Ascending aorta (tissue), 2 donors: ENCODE results near the gene TRAPPC12. TPM values are rescaled to one million over a fixed set of nuclear protein-coding genes. Genes with fewer than 3 reads are reported as not detected.

Experiments
- DNase-seq, 2 donors: peaks; one replicate each; pipeline ENCODE4 v3.0.0-alpha.2; 2019; ENCODE audit warnings: low spot score in 2 of 2
- H3K27ac ChIP-seq, 2 donors: fragments of 200-600 bp; sonication (generic); one replicate each; pipeline ENCODE4 v1.5.1; 2016 to 2017; ENCODE audit warnings: mild to moderate bottlenecking in 1 of 2
- H3K27me3 ChIP-seq: fragments of 200-600 bp; sonication (generic); one replicate; pipeline ENCODE4 v1.5.1; 2017
- H3K36me3 ChIP-seq, 2 donors: fragments of 200-600 bp; sonication (generic); one replicate each; pipeline ENCODE4 v1.5.1; 2016
- H3K4me1 ChIP-seq, 2 donors: fragments of 200-600 bp; sonication (generic); one replicate each; pipeline ENCODE4 v1.5.1; 2016 to 2017; ENCODE audit warnings: mild to moderate bottlenecking in 1 of 2
- H3K4me3 ChIP-seq, 2 donors: fragments of 200-600 bp; sonication (generic); one replicate each; pipeline ENCODE4 v1.5.1; 2016 to 2017; ENCODE audit warnings: mild to moderate bottlenecking in 1 of 2
- H3K9me3 ChIP-seq, 2 donors: fragments of 200-600 bp; sonication (generic); one replicate each; pipeline ENCODE4 v1.5.1; 2016
- intact Hi-C: fragments of 100-400 bp; cut with DNase I; formaldehyde crosslinking; loops from one replicate; pipeline ENCODE4 v1.15.1; 2023
- total RNA-seq: library from RNA; depleted of rRNA; stranded (reverse); fragments of >200 nt; gene quantifications from one replicate; pipeline ENCODE4 v1.1.0, GENCODE V29; 2016
- TF ChIP-seq, protein P1 (sequence below), 3 experiments: fragments of 200-600 bp in 2 of 3; fragments of 450-650 bp in 1 of 3; sonication (generic) in 2 of 3; IDR thresholded peaks; one replicate each; pipeline ENCODE4 v1.5.1; 2016 to 2019; ENCODE audit warnings: antibody characterized with exemption in 3 of 3, mild to moderate bottlenecking in 1 of 3, moderate library complexity in 1 of 3

Gene TRAPPC12
- total RNA-seq, 1 donor from 2014 or later, result 94.0 TPM

DNA sequence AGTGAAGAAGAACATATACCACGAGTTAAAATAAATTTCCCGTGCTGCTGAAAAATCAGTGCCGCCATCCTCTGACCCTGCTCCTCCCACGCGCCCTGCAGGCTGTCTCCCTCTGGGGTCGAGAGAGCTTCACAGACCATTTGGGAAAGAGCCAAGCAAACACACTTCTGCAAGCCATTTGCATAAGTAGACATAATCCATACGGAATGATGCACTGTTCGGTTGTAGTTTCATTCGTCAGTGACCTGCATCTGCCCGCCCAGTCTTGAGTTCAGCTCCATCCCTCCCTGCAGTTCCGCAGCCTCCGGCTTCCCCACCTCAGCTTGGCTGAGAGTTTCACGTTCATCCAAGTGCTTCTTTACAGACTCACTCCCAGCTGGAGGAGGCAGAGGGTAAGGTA is 69.6 kb downstream of the TRAPPC12 start:
- Histone ChIP-seq H3K4me3 (no peak overlapping the region), H3K9me3 (no peaks in the 10 kb centered on the region), H3K36me3 (peaks cover 42 to 50% of the 10 kb centered on the region in 2 donors), H3K27ac (no peak overlapping the region), H3K4me1 (no peaks in the 10 kb centered on the region), H3K27me3 (no peaks in the 10 kb centered on the region)
- TF ChIP-seq, protein P1, sequence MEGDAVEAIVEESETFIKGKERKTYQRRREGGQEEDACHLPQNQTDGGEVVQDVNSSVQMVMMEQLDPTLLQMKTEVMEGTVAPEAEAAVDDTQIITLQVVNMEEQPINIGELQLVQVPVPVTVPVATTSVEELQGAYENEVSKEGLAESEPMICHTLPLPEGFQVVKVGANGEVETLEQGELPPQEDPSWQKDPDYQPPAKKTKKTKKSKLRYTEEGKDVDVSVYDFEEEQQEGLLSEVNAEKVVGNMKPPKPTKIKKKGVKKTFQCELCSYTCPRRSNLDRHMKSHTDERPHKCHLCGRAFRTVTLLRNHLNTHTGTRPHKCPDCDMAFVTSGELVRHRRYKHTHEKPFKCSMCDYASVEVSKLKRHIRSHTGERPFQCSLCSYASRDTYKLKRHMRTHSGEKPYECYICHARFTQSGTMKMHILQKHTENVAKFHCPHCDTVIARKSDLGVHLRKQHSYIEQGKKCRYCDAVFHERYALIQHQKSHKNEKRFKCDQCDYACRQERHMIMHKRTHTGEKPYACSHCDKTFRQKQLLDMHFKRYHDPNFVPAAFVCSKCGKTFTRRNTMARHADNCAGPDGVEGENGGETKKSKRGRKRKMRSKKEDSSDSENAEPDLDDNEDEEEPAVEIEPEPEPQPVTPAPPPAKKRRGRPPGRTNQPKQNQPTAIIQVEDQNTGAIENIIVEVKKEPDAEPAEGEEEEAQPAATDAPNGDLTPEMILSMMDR (IDR thresholded peaks at IDR 0.05), result no peak
- intact Hi-C loops, result no loop called here
- DNase-seq, result no peak

DNA sequence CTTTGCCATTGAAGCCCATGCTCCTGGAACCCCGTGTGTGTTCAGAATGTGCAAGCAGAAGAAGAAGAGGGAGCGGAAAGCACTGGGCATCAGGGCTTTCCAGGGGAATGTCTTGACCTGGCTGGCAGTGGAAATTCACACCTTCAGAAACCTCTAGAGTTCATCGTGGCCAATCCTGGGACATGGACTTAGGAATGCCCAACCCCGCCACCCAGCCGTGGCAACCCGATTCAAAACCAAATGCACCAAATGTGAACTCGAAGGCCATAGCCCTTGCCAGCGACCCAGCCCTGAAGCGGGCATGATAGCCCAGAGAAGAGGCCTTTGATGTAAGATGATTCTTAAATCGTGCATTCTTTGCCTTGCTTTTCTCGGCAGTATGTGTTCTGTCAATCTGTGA is 70.4 kb downstream of the TRAPPC12 start:
- intact Hi-C loops, result no loop called here
- peaks cover 34 to 50% of the 10 kb centered on the region in 2 donors for H3K36me3 ChIP-seq
- no peak overlapping the region for H3K4me3 ChIP-seq
- H3K4me1 ChIP-seq, result no peaks in the 10 kb centered on the region
- TF ChIP-seq, protein P1 (IDR thresholded peaks at IDR 0.05), result no peak
- DNase-seq, result no peak
- H3K9me3 ChIP-seq, result no peaks in the 10 kb centered on the region
- H3K27me3 ChIP-seq, result no peaks in the 10 kb centered on the region
- no peak overlapping the region for H3K27ac ChIP-seq

DNA sequence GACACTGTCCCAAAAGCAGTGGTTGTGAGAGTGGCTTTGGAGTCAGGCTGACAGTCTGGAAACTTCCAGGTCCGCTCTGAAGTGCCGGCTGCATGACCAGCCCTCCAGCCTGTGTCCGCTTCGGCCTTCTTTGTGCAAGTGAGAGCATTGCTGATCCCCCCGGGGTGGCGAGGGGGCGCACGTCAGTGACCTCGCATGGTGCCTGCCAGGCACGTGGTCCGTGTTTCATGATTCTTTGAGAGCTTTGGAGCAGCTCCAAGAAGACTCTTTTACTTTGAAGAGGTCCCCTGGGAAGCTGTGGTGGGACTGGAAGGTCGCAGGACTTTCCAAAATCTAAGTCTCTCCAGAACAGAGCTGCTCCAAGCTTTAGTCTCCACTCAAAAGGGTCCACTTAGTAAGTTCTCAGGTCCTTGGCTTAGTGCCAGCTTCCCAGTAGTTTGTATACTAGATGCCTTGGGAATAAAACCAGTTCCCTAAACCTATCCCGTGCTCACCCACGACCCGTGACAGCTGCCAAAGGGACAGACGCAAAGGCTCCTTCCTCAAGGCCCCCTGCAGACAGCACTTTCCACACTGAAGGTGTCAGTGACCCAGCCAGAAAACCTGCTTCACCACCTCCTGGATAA is 71.0 kb downstream of the TRAPPC12 start:
- Histone ChIP-seq H3K9me3 (no peaks in the 10 kb centered on the region), H3K27me3 (no peaks in the 10 kb centered on the region), H3K4me1 (no peaks in the 10 kb centered on the region), H3K4me3 (no peak overlapping the region), H3K36me3 (peaks cover 33 to 47% of the 10 kb centered on the region in 2 donors), H3K27ac (no peak overlapping the region)
- DNase-seq, result no peak
- intact Hi-C loops, result no loop called here
- TF ChIP-seq, protein P1 (IDR thresholded peaks at IDR 0.05), result no peak

DNA sequence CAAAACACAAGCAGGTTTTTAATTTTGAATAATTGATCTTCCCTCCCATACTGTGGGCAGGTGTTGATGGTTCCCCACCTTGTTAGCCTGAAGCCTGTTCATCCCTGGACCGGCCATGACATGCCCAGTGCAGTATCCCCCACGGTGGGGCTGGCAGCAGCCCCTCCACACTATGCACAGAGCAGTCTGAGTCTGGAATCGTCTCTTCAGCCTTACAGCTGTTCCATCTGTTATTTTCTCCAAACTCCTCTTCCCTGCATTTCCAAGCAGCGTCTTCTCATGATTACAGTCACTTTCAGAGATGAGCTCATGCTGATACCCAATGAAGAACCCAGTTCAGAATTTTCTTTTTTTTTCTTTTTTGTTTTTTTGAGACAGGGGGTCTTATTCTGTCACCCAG is 71.7 kb downstream of the TRAPPC12 start:
- no peaks in the 10 kb centered on the region for H3K9me3 ChIP-seq
- no peaks in the 10 kb centered on the region for H3K4me1 ChIP-seq
- DNase-seq, result no peak
- H3K27me3 ChIP-seq, result no peaks in the 10 kb centered on the region
- intact Hi-C loops, result no loop called here
- TF ChIP-seq, protein P1 (IDR thresholded peaks at IDR 0.05), result no peak
- no peak overlapping the region for H3K4me3 ChIP-seq
- H3K27ac ChIP-seq, result no peak overlapping the region
- H3K36me3 ChIP-seq, result peaks cover 29 to 45% of the 10 kb centered on the region in 2 donors

DNA sequence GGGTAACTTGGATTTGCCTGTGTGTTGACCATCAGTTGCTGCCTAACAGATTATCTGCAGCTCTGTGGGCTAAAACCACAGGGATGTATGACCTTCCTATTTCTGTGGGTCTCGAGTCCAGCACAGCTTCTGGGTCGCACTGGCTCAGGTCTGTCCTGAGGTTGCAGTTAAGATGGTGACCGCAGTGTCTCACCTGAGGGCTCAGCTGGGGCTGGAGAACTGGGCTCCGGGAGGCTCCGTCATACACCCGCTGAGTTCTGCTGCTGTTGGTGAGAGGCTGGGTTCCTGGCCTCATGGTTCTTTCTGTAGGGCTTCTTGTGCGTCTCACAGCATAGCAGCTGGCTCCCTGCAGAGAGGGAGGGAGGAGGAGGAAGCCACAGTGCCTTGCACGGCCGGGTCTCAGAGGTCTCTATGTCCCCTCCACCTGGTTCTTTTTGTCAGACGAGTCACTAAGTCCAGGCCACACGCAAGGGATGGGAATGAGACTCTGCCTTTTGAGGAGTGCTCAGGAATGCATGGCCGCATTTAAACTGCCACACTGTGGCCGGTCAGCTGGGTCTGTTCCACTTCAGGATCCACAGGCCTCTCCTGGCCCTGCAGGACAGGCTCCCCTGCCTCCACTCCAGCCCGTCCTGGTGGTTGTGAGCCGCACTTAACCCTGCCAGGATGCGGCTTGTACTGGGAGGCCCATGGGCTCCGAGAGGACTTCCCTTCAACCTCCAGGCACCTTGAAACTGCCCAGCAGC is 72.6 kb downstream of the TRAPPC12 start:
- Histone ChIP-seq H3K27ac (no peak overlapping the region), H3K27me3 (no peaks in the 10 kb centered on the region), H3K4me3 (no peak overlapping the region), H3K4me1 (no peaks in the 10 kb centered on the region), H3K9me3 (no peaks in the 10 kb centered on the region), H3K36me3 (peaks cover 28 to 45% of the 10 kb centered on the region in 2 donors)
- DNase-seq, result no peak
- TF ChIP-seq, protein P1 (IDR thresholded peaks at IDR 0.05), result no peak
- intact Hi-C loops, result no loop called here
